ENCODE data around the gene CLDN3. TPM values are rescaled to one million over a fixed set of nuclear protein-coding genes. Genes with fewer than 3 reads are reported as not detected.
A peak's percentile ranks its signal among the peaks of the same experiment; 100 is the strongest.

Gene CLDN3
- total and polyA plus RNA-seq, 9 of the 15 experiments (the other 6 are each of a cell fraction or from before 2014, with no cell fraction given) = 0.29 TPM; not detected in 8

DNA sequence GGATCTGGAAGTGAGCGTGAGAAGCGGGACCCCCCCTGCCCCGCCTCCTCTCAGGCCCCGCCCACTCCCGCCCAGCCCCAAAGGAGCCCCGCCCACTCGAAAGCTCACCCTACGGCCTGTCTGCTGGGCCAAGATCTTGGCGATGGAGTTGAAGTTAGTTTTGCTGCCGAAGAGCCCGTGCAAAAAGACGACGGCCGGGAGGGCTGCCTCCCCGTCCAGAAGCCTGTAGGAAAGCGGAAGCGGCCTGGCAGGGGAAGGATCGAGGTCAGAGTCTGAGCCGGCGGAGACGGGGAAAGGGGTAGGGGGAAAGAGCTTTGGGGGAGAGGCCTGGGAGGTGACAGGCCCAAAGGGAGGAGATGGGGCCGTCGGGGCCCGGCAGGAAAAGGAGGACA, 31.9 kb downstream of the CLDN3 start (continued):
- TF ChIP-seq, protein P1, sequence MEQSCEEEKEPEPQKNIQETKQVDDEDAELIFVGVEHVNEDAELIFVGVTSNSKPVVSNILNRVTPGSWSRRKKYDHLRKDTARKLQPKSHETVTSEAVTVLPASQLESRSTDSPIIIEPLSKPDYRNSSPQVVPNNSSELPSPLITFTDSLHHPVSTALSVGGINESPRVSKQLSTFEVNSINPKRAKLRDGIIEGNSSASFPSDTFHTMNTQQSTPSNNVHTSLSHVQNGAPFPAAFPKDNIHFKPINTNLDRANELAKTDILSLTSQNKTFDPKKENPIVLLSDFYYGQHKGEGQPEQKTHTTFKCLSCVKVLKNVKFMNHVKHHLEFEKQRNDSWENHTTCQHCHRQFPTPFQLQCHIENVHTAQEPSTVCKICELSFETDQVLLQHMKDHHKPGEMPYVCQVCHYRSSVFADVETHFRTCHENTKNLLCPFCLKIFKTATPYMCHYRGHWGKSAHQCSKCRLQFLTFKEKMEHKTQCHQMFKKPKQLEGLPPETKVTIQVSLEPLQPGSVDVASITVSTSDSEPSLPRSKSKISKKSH (CRISPR knock-in tag; IDR thresholded peaks at IDR 0.05) = no peak
- TF ChIP-seq STAT5B (CRISPR knock-in tag; IDR thresholded peaks at IDR 0.05) (no peak), TCF3 (CRISPR knock-in tag; IDR thresholded peaks at IDR 0.05) (no peak), PHB (CRISPR knock-in tag; IDR thresholded peaks at IDR 0.05) (peak; percentile 64; the same call in 1 of the 2 replicates), BRCA1 (IDR thresholded peaks at IDR 0.05) (no peak), BRCA1 (CRISPR knock-in tag; IDR thresholded peaks at IDR 0.05) (peak; percentile 67; the same call in 1 of the 2 replicates), MCM3 (IDR thresholded peaks at IDR 0.05) (no peak), TEAD1 (CRISPR knock-in tag; IDR thresholded peaks at IDR 0.05) (0 out of 4 replicates have a peak, but pooled peaks of 1 of the 2 experiments have one; percentile 1), TAF7 (tag; IDR thresholded peaks at IDR 0.05) (0 out of 2 replicates have a peak, but pooled peaks have one; percentile 18), ZNF830 (CRISPR knock-in tag; IDR thresholded peaks at IDR 0.05) (peak; percentile 79; the same call in 1 of the 2 replicates), EGR1 (conservative IDR thresholded peaks at IDR 0.05) (peak; percentile 50; the same call in 1 of the 2 replicates), ZNF23 (CRISPR knock-in tag; IDR thresholded peaks at IDR 0.05) (no peak), KAT7 (CRISPR knock-in tag; IDR thresholded peaks at IDR 0.05; ENCODE audit: borderline replicate concordance) (0 out of 2 replicates have a peak, but pooled peaks have one; percentile 28), ARID2 (IDR thresholded peaks at IDR 0.05) (0 out of 2 replicates have a peak, but pooled peaks have one; percentile 35), ZNF778 (CRISPR knock-in tag; IDR thresholded peaks at IDR 0.05) (no peak), GABPB2 (CRISPR knock-in tag; conservative IDR thresholded peaks at IDR 0.05) (peak; percentile 56; the same call in 1 of the 2 replicates)
- TF ChIP-seq, protein P2, sequence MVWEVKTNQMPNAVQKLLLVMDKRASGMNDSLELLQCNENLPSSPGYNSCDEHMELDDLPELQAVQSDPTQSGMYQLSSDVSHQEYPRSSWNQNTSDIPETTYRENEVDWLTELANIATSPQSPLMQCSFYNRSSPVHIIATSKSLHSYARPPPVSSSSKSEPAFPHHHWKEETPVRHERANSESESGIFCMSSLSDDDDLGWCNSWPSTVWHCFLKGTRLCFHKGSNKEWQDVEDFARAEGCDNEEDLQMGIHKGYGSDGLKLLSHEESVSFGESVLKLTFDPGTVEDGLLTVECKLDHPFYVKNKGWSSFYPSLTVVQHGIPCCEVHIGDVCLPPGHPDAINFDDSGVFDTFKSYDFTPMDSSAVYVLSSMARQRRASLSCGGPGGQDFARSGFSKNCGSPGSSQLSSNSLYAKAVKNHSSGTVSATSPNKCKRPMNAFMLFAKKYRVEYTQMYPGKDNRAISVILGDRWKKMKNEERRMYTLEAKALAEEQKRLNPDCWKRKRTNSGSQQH (CRISPR knock-in tag; IDR thresholded peaks at IDR 0.05) = peak; percentile 9; the same call in 1 of the 2 replicates
- TF ChIP-seq, protein P3, sequence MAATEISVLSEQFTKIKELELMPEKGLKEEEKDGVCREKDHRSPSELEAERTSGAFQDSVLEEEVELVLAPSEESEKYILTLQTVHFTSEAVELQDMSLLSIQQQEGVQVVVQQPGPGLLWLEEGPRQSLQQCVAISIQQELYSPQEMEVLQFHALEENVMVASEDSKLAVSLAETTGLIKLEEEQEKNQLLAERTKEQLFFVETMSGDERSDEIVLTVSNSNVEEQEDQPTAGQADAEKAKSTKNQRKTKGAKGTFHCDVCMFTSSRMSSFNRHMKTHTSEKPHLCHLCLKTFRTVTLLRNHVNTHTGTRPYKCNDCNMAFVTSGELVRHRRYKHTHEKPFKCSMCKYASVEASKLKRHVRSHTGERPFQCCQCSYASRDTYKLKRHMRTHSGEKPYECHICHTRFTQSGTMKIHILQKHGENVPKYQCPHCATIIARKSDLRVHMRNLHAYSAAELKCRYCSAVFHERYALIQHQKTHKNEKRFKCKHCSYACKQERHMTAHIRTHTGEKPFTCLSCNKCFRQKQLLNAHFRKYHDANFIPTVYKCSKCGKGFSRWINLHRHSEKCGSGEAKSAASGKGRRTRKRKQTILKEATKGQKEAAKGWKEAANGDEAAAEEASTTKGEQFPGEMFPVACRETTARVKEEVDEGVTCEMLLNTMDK (IDR thresholded peaks at IDR 0.05; ENCODE audit: borderline replicate concordance, insufficient read depth, low read depth, low read length, poor library complexity, severe bottlenecking) = no peak
- TF ChIP-seq, protein P4, sequence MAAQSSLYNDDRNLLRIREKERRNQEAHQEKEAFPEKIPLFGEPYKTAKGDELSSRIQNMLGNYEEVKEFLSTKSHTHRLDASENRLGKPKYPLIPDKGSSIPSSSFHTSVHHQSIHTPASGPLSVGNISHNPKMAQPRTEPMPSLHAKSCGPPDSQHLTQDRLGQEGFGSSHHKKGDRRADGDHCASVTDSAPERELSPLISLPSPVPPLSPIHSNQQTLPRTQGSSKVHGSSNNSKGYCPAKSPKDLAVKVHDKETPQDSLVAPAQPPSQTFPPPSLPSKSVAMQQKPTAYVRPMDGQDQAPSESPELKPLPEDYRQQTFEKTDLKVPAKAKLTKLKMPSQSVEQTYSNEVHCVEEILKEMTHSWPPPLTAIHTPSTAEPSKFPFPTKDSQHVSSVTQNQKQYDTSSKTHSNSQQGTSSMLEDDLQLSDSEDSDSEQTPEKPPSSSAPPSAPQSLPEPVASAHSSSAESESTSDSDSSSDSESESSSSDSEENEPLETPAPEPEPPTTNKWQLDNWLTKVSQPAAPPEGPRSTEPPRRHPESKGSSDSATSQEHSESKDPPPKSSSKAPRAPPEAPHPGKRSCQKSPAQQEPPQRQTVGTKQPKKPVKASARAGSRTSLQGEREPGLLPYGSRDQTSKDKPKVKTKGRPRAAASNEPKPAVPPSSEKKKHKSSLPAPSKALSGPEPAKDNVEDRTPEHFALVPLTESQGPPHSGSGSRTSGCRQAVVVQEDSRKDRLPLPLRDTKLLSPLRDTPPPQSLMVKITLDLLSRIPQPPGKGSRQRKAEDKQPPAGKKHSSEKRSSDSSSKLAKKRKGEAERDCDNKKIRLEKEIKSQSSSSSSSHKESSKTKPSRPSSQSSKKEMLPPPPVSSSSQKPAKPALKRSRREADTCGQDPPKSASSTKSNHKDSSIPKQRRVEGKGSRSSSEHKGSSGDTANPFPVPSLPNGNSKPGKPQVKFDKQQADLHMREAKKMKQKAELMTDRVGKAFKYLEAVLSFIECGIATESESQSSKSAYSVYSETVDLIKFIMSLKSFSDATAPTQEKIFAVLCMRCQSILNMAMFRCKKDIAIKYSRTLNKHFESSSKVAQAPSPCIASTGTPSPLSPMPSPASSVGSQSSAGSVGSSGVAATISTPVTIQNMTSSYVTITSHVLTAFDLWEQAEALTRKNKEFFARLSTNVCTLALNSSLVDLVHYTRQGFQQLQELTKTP (IDR thresholded peaks at IDR 0.05; ENCODE audit: low read depth in 1 of 2, partially characterized antibody in 2 of 2) = peak in 1 of 2 experiments; percentile 40
